Measurements from ENCODE around the gene DEGS1.

DEGS1 gene

GRCh38 chr1:224217655-224218623 lies 34.9 kb downstream of the DEGS1 start:
- DNase-seq: no peak

GRCh38 chr1:224219011-224219611 lies 36.1 kb downstream of the DEGS1 start:
- no peak for DNase-seq

GRCh38 chr1:224219612-224220059 lies 36.6 kb downstream of the DEGS1 start:
- no peak for DNase-seq

GRCh38 chr1:224223819-224224714 lies 41.0 kb downstream of the DEGS1 start:
- DNase-seq: peak; percentile 85

GRCh38 chr1:224226849-224227502 lies 43.9 kb downstream of the DEGS1 start:
- DNase-seq: no peak

GRCh38 chr1:224234017-224234416 lies 51.0 kb downstream of the DEGS1 start:
- DNase-seq: no peak

GRCh38 chr1:224235813-224236493 lies 52.9 kb downstream of the DEGS1 start:
- DNase-seq: no peak

- DNase-seq: no peak
Measured at GRCh38 chr1:224237119-224237881, 54.3 kb downstream of the DEGS1 start.

- no peak for DNase-seq
Measured at GRCh38 chr1:224238212-224238611, 55.2 kb downstream of the DEGS1 start.

GRCh38 chr1:224238756-224239155 lies 55.7 kb downstream of the DEGS1 start:
- no peak for DNase-seq

Data from NCI-H2029 (cell line).